ENCODE results near the gene ATP1A4.

GRCh38 chr1:160108888-160109662 lies 42.3 kb upstream of the ATP1A4 start:
- TF ChIP-seq HOXA9 (CRISPR knock-in tag; IDR thresholded peaks at IDR 0.05; ENCODE audit: borderline replicate concordance) (no peak), EP300 (IDR thresholded peaks at IDR 0.05; ENCODE audit: low read depth in 2 of 2, low read length in 2 of 2) (peak in 1 of 2 experiments; percentile 59; a peak in 1 of 4 replicates), EP300 (CRISPR knock-in tag; IDR thresholded peaks at IDR 0.05; ENCODE audit: borderline replicate concordance) (no peak)

Data from HepG2 (cell line).